ENCODE measurements around the gene RGS6.

RGS6 gene

DNA sequence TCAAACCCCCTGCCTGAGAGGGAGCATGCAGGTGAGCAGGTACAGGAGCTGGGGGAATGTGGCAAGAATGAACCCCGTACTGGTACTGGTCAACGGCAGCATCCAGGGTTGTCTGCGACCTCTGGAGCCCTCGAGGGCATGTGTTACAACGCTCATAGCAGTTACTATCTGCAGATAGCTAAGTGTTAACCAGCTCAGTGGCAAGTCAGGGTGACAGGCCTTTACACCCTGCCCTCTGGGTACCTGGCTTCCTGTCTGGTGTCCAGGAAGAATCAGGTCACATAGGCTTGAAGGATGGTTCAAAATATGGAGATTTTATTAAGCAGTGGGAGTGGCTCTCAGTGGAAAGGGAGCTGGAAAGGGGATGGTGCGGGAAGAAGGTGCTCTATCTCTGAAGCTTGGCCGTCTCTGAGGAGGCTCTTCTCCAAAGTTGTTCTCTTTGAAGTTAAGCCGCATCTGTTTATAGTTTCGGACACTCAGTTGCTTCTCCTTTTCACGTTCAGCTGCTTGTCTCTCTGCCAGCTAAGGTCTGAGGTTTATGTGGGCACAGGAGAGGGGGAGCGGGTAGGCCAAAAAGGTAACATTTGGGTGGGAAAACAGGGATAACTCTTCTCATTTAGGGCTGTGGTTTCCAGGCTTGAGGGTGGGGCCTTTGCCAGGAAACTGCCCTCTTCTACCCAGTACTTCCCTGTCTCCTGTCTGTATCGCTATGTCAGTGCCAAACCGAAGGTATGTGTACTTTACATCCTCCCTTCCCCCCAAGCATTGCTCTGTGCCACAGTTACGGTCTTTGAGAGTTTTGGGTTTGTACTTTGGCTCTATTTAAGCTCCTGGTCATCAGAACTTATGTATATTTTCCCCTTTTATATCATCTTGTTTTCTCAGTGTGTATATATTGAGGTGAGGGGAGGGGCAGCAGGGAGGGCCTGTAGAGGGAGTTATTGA is 305.8 kb downstream of the RGS6 start:
- no peak for DNase-seq

DNA sequence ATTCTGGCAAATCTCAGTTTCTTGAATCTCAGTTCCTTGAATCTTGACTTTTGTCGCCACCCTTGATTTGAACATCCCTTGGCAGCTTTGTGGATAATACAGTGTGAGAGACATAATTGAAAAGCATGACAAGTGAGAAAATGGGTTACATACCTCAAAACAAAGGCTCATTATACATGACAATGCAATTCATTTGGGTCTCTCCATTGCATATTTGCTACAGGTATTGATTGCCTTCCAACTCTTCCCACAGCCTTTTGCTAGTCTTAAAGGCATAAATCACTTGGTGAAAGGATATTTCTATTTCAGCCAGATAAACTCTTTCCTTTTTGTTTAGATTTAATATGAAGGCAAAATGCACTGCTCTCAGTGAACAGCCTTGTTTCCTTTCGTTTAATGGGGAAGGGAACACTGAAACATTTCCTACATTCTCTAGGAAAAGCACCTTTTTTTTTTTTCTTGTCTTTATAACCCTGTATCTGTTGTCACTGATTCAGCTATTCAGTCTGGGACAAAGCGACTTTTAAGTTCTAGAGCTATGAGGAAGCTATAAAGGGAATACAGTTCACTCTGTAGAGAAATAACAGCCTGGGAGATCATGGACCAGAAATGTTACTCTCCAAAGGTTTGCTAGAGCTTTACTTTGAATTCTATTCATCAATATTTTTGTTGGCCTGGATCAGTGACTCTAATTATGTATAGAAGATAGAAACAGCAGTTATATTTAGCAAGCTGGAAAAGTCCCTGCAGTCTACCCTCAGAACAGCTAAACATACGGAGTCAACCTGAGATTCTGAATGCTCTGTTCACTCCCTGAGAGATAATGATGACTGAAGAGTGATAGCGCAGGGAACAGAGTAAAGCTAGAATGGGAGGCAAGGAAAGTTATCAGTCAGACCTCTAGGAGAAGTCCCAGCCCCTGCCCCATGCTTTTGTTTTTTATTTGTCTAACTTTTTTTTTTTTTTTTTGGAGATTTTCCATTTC is 311.4 kb downstream of the RGS6 start:
- no peak for DNase-seq

DNA sequence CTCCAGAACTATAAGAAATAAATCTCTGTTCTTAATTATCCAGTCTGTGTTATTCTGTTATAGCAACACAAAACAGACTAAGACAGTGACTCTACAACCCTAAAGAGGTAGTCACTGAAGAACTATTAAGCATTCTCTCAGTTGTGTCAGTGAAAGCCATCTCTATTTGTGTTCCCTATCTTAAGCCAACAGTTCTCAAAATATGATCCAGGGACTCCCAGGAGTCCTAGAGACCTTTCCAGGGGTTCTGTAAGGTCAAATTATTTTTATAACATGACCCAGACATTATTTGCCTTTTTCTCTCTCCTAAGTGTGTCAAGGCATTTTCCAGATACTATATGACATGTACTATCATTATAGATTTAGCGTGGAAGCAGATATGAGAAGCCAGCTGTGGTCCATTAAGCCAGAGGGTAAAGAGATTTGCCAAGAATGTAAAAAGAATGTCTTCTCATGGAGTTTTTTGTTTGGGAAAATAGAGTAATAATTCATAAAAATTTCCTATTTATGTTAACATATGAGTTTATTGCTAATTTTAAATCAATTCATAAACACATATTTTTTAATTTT is 315.8 kb downstream of the RGS6 start:
- DNase-seq: no peak

DNA sequence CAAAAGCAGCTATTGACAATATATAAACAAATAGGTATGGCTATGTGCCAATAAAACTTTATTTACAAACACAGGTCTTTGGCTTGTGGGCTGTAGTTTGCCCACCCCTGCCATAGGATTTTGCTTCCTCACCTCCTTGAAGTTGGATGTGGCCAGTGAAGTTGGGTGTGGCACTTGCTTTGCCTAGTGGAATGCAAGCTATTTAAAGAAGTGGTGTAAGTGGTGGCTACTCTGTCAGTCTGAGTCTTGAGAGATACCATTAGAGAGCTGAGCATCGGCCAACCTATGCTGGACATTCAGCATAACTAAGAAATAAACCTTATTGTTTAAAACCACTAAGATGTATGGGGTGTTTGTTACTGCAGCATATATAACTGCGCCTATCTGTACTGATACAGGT is 321.3 kb downstream of the RGS6 start:
- DNase-seq: no peak

DNA sequence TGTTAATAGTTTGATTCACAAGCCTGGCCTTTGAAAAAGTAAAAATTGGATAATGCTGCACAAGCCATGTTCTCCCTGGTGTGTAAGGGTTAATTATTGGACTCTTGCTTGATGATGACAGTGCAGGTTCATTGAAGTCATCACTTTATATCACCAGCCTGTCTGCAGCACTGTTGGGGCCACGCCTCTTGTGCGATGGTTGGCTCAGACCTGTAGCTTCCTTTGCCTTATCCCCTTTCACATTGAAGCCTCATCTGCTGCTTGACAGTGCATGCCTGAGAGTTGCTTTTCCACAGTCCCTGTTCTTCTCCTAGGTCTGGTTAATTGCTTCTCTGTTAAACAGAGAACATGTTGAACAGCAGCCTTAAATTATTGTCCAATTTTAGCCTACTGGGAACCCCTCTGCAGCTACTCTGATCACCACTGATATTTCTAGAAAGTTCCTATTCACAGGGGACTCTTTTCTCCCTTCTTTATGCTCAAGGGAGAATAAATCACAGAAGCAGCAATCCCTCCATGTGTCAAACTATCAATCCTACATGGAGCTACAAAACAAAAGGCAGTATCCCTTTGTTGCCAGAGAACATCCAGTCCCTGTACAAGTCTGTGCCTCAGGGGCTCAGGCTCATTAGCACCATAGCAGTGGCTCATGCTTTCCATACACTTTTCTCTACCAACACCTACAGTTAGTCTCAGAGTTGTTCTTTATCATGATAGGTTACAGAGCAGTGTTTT is 322.1 kb downstream of the RGS6 start:
- no peak for DNase-seq

DNA sequence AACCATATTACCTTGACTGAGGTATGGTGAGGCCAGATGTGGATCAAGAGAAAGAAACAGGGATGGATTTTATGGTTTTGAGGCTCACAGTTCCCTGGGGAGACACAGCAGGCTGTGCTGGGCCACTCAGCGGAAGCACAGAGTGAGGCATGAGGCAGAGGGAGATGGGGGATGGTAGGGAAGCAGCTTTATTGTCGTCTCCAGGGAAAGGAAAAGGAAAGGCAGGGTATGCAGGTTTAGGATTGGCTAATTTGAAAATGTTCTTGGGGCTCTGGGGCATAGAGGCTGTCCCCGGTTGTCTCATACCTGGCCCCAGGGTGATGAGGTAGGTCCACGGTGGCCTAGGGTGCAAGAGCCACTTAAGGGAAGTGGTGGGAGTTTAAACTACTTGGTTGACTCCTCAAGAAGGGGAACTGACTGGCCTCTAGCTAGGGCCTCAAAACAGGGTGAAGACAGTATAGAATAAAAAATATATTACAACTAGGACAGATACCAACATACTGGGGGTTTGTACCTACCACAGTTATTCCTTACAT is 322.8 kb downstream of the RGS6 start:
- no peak for DNase-seq

DNA sequence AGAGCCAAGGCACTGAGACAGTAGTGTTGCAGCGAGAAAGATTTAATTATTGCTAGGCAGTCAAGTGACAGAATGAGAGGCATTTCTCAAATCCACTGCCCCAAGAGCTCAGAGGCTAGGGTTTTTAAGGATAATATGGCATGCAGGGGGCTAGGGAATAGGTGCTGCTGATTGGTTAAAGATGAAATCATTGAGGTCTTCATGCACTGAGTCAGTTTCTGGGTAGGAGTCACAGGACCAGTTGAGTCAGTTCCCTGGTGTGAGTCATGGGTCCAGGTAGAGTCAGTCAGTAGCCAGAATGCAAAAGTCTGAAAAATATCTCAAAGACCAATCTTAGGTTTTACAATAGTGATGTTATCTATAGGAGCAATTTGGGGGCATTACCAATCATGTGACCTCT is 323.8 kb downstream of the RGS6 start:
- DNase-seq: no peak

DNA sequence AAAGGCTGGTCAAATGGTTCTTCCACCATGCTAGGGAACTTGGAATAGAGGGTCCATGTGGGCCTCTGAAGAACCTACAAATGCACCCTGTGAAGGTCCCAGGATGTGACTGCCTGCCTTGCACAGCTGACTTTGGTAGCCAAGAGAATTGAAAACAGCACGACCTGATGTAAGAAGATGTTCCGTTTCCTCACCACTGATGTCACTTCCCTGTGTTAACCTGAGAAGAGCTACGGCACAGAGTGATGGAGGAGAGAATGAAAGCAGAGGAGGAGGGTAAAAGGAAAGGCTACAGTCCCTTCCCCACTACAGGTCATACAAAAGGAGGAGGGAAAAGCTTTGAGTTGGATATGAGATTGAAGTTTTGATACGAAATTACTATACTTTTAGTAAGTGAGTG is 328.8 kb downstream of the RGS6 start:
- DNase-seq: no peak

DNA sequence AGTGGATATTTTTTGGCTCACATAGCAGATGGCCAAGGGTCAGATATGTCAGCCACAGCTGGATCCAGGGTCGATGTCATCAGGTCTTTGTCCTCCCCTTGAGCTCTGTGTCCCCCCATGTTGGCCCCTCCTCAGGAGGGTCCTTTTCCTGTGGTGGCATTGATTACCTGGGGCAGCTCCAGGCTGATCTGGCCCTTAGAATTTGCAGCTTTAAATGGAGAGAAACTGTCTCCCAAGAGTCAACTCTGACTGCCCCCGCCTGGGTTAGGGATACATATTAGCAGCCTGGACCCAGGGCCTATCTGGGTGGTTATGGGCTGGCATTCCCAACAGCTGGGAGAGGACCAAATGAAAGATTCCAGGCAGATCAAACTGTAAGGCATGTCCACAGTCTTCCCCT is 330.5 kb downstream of the RGS6 start:
- no peak for DNase-seq

DNA sequence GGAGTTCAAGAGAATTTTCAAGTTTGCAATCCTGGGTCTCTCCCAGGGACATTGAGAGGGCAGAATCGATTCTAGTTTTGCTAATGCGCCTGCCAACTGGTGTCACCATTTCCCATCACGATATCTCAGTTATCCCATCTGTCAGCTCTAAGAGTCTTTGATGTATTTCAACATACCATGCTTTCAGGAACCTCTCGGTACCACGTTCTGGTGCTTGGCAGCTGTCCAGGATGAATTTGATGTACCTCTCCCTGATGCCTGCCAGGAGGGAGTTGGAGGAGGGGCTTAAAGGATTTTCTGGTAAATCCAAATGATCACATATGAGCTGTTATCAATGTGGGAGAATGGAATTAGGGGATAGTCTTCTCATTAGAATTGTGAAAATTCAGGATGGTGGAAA is 332.5 kb downstream of the RGS6 start:
- peak in 1 of 58 donors; percentile 0 for DNase-seq

DNA sequence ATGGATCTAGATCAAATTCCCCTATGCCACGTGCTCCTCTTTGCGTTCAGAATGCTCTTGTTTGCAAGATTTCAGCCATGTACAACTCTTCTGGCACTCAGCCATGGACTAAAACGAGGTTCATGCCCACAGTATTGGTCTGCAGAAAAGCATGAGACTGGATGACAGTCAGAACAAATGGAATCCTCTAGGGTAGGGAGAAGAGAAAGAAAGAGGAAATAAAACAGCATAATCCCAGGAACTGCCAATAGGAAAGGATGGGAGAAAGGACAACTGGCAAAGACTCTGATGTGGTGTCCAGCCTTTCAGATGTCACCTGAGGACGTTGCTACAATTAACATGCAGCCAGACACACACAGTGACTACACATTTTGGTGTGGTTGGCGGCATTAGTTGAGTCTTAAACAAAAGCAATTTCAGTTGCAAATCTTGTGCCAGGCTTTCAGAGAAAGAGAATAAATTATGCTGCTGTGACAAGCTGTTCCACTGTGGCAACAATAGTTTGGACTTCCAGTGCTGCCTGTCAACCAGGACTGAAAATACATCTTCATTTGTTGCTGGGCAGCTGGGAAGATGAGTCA is 338.0 kb downstream of the RGS6 start:
- DNase-seq: peak in 10 of 58 donors; percentile 0 to 61 (median 10)

DNA sequence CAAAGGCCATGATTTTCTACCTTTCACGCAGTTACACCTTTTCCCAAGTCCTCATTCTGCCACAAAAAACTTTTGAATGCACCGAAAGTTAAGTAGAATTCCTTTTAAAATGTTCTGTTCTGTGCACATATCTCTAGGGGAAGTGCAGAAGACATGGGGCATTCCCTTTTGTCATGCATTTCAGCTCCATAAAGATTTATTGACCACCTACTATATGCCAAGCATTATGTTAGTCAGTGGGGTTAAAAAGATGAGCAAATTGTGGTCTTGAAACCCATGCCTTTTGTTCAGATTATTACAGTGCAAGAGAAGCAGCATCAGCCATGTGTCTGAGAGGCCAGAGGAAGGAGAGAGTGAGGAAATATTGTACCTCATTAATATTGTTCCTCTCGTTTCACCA is 338.5 kb downstream of the RGS6 start:
- no peak for DNase-seq

DNA sequence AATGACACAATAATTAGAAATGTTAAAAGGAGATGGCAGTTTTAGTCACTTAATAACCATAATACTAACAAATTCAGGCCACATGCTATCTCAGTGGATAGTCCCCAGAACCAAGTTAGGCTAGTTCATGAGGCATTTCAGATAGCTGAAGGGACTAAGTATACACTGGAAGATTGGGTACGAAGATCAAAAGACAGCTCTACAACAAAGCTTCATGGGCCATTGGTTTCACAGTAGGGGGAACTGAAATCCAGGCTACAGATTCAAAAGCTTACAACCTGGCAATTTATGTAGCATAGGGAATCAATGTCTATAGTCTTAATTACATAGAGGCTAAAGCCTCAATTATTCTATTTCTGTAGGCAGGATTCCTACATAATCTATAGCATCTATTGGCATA is 343.0 kb downstream of the RGS6 start:
- DNase-seq: no peak

DNA sequence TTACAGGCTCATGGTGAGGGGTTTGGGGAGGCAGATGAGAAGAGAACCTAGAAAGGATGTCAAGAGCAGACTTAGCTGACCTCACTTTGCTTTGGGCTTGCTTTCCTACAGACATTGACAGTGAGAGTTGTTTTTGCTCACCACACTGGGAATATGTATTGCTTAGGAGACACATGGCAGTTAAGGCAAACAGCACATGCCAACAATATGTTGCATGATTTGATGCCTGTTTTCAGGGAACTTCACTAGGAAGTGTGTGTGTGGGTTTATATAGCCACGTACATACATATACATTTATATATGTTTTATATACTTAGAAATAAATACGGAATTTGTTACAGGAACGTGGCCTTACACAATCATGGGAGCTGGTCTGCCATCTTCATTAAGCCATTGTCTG is 346.1 kb downstream of the RGS6 start:
- DNase-seq: no peak

DNA sequence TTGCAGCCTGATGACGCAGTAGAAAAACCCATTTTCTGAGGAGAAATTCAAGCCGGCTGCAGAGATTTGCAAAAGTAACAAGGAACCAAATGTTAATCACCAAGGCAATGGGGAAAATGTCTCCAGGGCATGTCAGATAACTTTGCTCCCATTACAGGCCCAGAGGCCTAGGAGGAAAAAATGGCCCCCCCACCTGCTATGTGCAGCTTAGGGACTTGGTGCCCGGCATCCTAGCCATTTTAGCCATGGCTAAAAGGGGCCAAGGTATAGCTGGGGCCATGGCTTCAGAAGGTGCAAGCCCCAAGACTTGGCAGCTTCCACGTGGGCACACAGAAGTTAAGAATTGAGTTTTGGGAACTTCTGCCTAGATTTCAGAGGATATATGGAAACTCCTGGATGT is 351.9 kb downstream of the RGS6 start:
- no peak for DNase-seq

DNA sequence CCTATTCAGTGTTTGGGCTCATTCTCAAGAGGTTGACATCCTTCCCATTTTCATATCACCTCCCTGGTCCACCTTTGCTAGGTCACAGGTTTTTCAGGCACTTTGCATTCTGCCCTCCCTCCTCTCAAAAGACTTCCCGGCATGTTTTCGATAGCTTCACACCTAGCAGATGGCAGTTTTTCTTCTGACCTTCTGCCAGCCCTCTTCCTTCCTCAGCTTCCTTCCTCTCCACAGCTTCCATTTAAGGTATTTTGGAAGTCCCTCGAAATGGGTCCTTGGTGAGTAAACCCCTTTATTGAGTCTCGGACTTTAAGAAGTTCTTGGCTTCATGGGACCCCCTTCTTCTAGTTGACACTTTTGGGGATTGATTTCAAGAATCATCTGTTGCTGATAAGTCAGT is 358.0 kb downstream of the RGS6 start:
- no peak for DNase-seq

DNA sequence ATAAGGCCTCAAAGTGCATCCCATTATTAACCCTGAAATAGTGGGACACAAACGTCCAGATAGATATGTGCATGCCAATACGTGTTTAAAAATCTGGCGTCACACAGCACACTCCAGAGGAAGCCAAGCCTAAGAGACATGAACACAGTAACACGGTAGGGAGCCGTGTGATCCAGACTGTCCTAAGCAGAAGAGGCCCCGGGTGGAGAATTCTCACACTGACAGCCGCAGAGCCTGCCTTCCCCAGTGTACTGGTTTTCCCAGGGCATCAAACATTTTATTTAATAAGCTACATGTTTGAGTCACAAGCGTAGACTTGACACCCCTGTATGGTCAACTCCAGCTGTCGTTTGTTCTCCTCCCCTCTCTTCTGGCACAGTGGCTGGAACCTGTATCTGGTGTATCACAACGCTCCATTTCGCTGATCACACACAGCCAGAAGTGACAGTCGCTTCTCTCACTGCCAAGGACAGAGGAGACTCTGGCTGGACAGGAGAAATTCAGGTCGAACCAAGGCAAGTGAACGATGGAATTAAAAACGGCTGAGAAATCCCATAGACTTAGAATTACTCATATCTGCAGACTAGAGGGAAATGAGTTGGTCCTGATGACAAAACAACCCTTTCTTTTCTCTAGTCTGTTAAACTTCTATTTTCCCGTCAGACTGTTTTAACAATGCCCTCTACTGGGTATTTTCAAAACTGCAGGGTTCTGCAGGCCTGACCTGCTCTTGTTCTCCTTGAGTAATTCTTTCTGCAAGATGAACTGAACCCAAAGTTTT is 359.9 kb downstream of the RGS6 start:
- DNase-seq: peak in 14 of 58 donors; percentile 0 to 52 (median 4)

DNA sequence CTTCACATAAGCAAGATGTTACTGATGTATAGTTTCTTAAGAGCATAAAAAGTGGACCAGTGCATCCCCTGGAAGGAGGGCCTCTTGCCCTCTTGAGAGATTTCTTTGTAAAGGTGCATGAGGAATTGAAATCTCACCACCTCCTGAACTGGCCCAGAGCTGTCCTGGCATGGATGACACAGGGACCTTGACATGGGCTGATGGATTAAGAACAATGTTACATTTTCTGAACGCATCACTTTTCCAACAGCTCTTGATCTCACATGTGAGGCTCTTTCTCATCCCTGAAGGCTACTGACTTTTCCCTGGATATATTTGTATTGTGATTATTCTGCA is 360.4 kb downstream of the RGS6 start:
- no peak for DNase-seq

DNA sequence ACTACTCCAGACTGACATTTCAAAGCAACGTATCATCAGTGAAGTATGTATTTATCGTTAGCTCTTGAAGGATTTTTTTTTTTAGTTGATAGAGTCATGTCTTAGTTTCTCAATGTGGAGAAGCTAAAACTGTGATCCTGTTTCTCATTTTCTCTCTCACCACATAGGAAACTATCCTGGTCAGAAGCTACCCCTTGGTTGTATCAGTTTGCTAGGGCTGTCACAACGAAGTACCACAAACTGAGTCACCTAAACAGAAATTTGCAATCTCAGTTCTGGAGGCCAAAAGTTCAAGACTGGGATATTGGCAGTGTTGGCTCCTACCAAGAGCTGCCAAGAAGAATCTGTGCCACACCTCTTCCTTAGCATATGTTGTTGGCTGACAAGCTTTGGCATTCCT is 369.1 kb downstream of the RGS6 start:
- no peak for DNase-seq

DNA sequence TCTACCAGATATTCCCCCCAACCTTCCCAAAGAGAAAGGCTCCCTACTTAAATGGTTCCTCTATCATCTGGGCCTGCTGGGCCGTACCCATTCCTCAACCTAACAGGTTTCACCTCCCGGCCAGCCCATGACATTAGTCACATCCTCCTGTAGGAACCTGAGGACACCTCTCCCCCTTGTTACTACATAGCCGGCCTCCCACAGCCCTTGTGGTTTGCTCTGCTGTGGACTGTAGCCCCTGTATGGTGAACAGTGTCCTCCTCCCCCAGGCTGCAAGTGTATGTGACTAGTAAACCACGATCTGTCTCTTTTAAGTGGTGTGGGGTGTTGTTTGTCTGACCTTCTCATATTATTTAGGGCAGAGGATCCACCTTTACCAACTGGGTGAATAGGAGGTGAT is 371.7 kb downstream of the RGS6 start:
- no peak for DNase-seq
